Vagina (tissue), 2 donors: Measurements from ENCODE around the gene C16orf82. TPM values are rescaled to one million over a fixed set of nuclear protein-coding genes. Genes with fewer than 3 reads are reported as not detected.

Source experiments
- DNase-seq, 2 donors: peaks; one replicate each; pipeline ENCODE4 v3.0.0-alpha.2; 2017; ENCODE audit errors: extremely low spot score in 2 of 2
- H3K27ac ChIP-seq: fragments of 200-600 bp; sonication (generic); one replicate; pipeline ENCODE4 v1.5.1; 2019
- H3K27me3 ChIP-seq: fragments of 200-600 bp; sonication (generic); one replicate; pipeline ENCODE4 v1.5.1; 2019
- H3K36me3 ChIP-seq, 2 donors: fragments of 200-600 bp; sonication (generic); one replicate each; pipeline ENCODE4 v1.5.1; 2017 to 2019
- H3K4me1 ChIP-seq: fragments of 200-600 bp; sonication (generic); one replicate; pipeline ENCODE4 v1.5.1; 2019
- H3K4me3 ChIP-seq, 2 donors: fragments of 200-600 bp; sonication (generic); 1 replicate in 1 of 2; 2 replicates in 1 of 2; pipeline ENCODE4 v1.5.1; 2016 to 2019
- H3K9me3 ChIP-seq: fragments of 200-600 bp; sonication (generic); one replicate; pipeline ENCODE4 v1.5.1; 2019
- POLR2A ChIP-seq, 2 donors: fragments of 450-650 bp; IDR thresholded peaks; one replicate each; pipeline ENCODE4 v1.6.1; 2017; ENCODE audit warnings: antibody characterized with exemption in 2 of 2, mild to moderate bottlenecking in 2 of 2, moderate library complexity in 2 of 2
- POLR2AphosphoS5 ChIP-seq, 2 donors: sonication (generic); formaldehyde crosslinking; IDR thresholded peaks; one replicate each; pipeline ENCODE4 v1.9.0; 2017; ENCODE audit warnings: antibody characterized with exemption in 2 of 2, mild to moderate bottlenecking in 2 of 2, low read depth in 1 of 2; ENCODE audit not compliant: insufficient read depth in 1 of 2
- intact Hi-C: fragments of 100-400 bp; cut with DNase I; formaldehyde crosslinking; loops from one replicate; pipeline ENCODE4 v1.15.1; 2023
- total RNA-seq: library from RNA; depleted of rRNA; stranded (reverse); fragments of >200 nt; gene quantifications from one replicate; pipeline ENCODE4 v1.2.3, GENCODE V29; 2016
- TF ChIP-seq, protein P1 (sequence below), 3 experiments: fragments of 450-650 bp in 2 of 3; fragments of 200-600 bp in 1 of 3; sonication (generic) in 1 of 3; IDR thresholded peaks; one replicate each; pipeline ENCODE4 v1.5.1; 2017 to 2019; ENCODE audit warnings: antibody characterized with exemption in 3 of 3, mild to moderate bottlenecking in 2 of 3, moderate library complexity in 2 of 3

C16orf82 gene
- total RNA-seq, 1 donor from 2014 or later = not detected

DNA sequence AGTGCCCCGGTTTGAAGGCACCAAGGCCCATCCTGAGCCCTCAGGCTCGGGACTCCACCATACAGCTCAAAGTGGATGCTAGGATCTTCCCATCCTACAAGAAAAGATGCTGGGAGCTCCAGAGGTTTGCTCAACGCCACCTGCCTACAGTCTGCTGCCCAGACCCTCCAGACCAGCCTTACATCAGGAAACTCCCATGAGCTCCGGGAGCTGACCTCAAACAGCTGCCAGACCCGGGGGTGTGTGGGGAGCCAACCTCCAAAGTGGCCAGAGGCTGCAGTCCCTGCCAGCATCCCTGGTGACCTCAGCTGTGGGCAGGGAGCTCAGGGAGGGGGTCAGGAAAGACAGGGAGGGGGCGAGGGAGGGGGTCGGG is 43.8 kb downstream of the C16orf82 start:
- intact Hi-C loops = no loop called here
- peak overlapping the region; percentile 44 for H3K27ac ChIP-seq
- TF ChIP-seq, protein P1, sequence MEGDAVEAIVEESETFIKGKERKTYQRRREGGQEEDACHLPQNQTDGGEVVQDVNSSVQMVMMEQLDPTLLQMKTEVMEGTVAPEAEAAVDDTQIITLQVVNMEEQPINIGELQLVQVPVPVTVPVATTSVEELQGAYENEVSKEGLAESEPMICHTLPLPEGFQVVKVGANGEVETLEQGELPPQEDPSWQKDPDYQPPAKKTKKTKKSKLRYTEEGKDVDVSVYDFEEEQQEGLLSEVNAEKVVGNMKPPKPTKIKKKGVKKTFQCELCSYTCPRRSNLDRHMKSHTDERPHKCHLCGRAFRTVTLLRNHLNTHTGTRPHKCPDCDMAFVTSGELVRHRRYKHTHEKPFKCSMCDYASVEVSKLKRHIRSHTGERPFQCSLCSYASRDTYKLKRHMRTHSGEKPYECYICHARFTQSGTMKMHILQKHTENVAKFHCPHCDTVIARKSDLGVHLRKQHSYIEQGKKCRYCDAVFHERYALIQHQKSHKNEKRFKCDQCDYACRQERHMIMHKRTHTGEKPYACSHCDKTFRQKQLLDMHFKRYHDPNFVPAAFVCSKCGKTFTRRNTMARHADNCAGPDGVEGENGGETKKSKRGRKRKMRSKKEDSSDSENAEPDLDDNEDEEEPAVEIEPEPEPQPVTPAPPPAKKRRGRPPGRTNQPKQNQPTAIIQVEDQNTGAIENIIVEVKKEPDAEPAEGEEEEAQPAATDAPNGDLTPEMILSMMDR (IDR thresholded peaks at IDR 0.05) = no peak
- TF ChIP-seq POLR2AphosphoS5 (IDR thresholded peaks at IDR 0.05; ENCODE audit: insufficient read depth in 1 of 2, low read depth in 1 of 2) (no peak), POLR2A (IDR thresholded peaks at IDR 0.05) (no peak)
- H3K4me3 ChIP-seq = peak overlapping the region; percentile 27 to 33
- peak in 1 of 2 donors; percentile 62 for DNase-seq
- H3K9me3 ChIP-seq = no peaks in the 10 kb centered on the region
- H3K36me3 ChIP-seq = no peaks in the 10 kb centered on the region
- peaks cover 9% of the 10 kb centered on the region for H3K4me1 ChIP-seq
- H3K27me3 ChIP-seq = no peaks in the 10 kb centered on the region

DNA sequence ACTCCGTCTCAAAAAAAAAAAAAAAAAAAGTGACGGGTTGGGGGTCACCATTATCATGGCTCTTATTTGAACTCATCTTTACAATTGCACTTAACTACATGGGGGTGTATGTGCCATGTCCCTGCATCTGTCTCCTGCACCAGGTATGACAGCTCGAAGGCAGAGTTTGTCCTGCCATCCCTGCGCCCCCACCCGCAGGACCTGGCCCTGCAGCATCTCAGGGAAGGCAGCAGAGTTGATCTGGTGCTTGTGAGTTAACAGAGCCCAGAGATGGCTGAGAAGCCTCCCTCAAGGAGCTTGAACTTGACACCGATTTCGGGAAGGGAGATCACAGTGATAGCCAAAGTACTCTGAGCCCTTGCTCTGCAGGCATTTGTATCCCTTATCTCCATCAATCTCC is 44.8 kb downstream of the C16orf82 start:
- TF ChIP-seq, protein P1 (IDR thresholded peaks at IDR 0.05) = no peak
- no peak for TF ChIP-seq POLR2AphosphoS5 (IDR thresholded peaks at IDR 0.05; ENCODE audit: insufficient read depth in 1 of 2, low read depth in 1 of 2)
- TF ChIP-seq POLR2A (IDR thresholded peaks at IDR 0.05) = no peak
- no peak overlapping the region for H3K27ac ChIP-seq
- H3K27me3 ChIP-seq = no peaks in the 10 kb centered on the region
- H3K36me3 ChIP-seq = no peaks in the 10 kb centered on the region
- peak; percentile 52 to 64 for DNase-seq
- intact Hi-C loops = no loop called here
- no peak overlapping the region for H3K4me3 ChIP-seq
- H3K4me1 ChIP-seq = peaks cover 9% of the 10 kb centered on the region
- H3K9me3 ChIP-seq = no peaks in the 10 kb centered on the region

DNA sequence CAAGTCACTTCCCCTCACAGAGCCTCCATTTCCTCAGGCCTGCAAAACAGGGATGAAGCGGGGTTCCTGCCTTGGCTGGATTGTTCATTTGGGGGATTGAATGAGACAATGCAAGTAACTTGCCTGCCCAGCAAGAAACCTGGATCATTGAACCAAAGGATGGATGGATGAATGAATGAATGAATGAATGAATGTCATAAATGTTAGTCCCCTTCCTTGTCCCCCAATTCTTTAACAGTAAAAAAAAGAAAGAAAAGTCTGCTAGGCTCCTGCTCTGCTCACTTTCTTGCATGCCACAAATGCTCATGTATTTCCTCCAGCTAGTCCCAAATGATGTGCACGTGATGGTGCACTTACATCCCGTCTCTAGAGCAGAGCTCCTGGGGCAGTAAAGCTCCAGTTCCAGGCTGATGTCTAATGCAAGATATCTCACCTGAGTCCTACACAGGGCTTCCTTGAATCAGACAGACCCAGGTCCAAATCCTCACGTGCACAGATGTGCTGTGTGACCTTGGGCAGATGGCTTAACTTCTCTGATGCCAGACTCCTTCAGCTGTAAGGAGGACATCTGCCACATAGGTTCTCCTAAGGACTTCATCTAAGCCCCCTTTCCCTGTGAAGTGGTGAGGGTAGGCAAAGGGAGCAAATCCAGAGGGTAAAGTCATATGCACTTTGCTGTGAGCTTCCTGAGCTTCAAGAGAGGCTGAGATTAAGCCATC is 45.5 kb downstream of the C16orf82 start:
- no peak overlapping the region for H3K4me3 ChIP-seq
- H3K27ac ChIP-seq = no peak overlapping the region
- TF ChIP-seq, protein P1 (IDR thresholded peaks at IDR 0.05) = no peak
- TF ChIP-seq POLR2A (IDR thresholded peaks at IDR 0.05) (no peak), POLR2AphosphoS5 (IDR thresholded peaks at IDR 0.05; ENCODE audit: insufficient read depth in 1 of 2, low read depth in 1 of 2) (no peak)
- no peaks in the 10 kb centered on the region for H3K9me3 ChIP-seq
- intact Hi-C loops = no loop called here
- H3K27me3 ChIP-seq = no peaks in the 10 kb centered on the region
- peak; percentile 67 to 77 for DNase-seq
- H3K36me3 ChIP-seq = no peaks in the 10 kb centered on the region
- H3K4me1 ChIP-seq = peaks cover 9% of the 10 kb centered on the region

DNA sequence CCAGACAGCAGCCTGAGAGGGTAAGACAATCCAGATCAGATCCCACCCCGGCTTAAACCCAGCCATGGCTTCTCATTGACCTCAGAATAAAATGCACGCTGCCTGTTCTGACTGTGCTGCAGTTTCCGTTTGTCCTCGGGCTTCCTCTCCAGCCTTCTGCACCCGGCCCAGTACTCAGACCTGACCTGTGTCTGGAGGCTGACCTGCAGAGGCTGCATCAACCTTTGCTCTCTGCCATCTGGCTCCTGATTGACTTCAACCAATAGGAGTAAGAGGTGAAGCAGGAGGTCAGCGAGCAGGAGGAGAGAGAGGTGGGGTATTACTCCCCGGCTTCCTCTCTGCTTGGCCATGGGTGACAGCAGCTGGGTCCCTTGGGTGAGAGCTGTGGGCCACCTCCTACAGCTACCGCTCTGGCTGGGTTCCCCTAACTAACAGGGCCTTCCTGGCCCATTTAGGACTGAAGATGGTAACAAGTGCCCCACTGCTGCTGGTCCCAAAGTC is 46.7 kb downstream of the C16orf82 start:
- H3K4me1 ChIP-seq = peaks cover 9% of the 10 kb centered on the region
- no peaks in the 10 kb centered on the region for H3K27me3 ChIP-seq
- intact Hi-C loops = no loop called here
- peak; percentile 60 to 88 for DNase-seq
- TF ChIP-seq POLR2A (IDR thresholded peaks at IDR 0.05) (no peak), POLR2AphosphoS5 (IDR thresholded peaks at IDR 0.05; ENCODE audit: insufficient read depth in 1 of 2, low read depth in 1 of 2) (no peak)
- TF ChIP-seq, protein P1 (IDR thresholded peaks at IDR 0.05) = no peak
- no peaks in the 10 kb centered on the region for H3K9me3 ChIP-seq
- H3K36me3 ChIP-seq = no peaks in the 10 kb centered on the region
- H3K4me3 ChIP-seq = no peak overlapping the region
- H3K27ac ChIP-seq = no peak overlapping the region

DNA sequence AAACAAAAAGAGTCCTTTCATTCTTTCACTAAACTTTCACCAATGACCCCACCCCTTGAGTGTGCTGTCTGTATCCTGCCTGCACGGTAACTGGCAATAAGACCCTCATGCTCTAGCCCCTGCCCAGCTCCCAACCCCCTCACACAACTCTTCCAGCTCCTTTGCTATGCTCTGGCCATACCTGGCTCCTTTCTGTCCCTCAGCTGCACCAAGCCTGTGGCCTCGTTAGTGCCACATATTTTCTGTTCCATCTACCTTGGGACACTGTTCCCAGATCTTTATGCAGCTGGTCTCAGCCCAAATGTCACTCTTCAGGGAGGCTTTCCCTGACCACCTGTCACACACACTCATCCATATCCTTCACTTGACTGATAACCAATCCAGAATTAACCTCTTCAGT is 47.3 kb downstream of the C16orf82 start:
- Histone ChIP-seq H3K36me3 (no peaks in the 10 kb centered on the region), H3K4me3 (no peak overlapping the region), H3K27ac (no peak overlapping the region), H3K27me3 (no peaks in the 10 kb centered on the region), H3K4me1 (peaks cover 9% of the 10 kb centered on the region), H3K9me3 (no peaks in the 10 kb centered on the region)
- TF ChIP-seq, protein P1 (IDR thresholded peaks at IDR 0.05) = no peak
- TF ChIP-seq POLR2A (IDR thresholded peaks at IDR 0.05) (no peak), POLR2AphosphoS5 (IDR thresholded peaks at IDR 0.05; ENCODE audit: insufficient read depth in 1 of 2, low read depth in 1 of 2) (no peak)
- peak; percentile 49 to 62 for DNase-seq
- intact Hi-C loops = no loop called here
